Endothelial cell (in vitro differentiated cells): ENCODE measurements around the gene KAZN. TPM values are rescaled to one million over a fixed set of nuclear protein-coding genes. Genes with fewer than 3 reads are reported as not detected.

ENCODE experiments used
- DNase-seq: peaks from one replicate; pipeline ENCODE4 v3.0.0; 2021; ENCODE audit warnings: low spot score
- H3K27ac Mint-ChIP-seq: one replicate; pipeline ENCODE4 v1.8.0; 2021; ENCODE audit warnings: mixed read lengths, inconsistent platforms; ENCODE audit not compliant: unreplicated experiment
- H3K27me3 Mint-ChIP-seq: one replicate; pipeline ENCODE4 v1.8.0; 2021; ENCODE audit warnings: mild to moderate bottlenecking, moderate library complexity, mixed read lengths, inconsistent platforms; ENCODE audit not compliant: unreplicated experiment
- H3K36me3 Mint-ChIP-seq: one replicate; pipeline ENCODE4 v1.8.0; 2021; ENCODE audit warnings: mild to moderate bottlenecking, low read depth, mixed read lengths, inconsistent platforms; ENCODE audit not compliant: unreplicated experiment
- H3K4me1 Mint-ChIP-seq: one replicate; pipeline ENCODE4 v1.8.0; 2021; ENCODE audit warnings: mild to moderate bottlenecking, mixed read lengths, inconsistent platforms; ENCODE audit not compliant: unreplicated experiment
- H3K4me3 Mint-ChIP-seq: one replicate; pipeline ENCODE4 v1.8.0; 2021; ENCODE audit warnings: mild to moderate bottlenecking, mixed read lengths, inconsistent platforms; ENCODE audit not compliant: unreplicated experiment
- H3K9me3 Mint-ChIP-seq: one replicate; pipeline ENCODE4 v1.8.0; 2021; ENCODE audit warnings: mixed read lengths, inconsistent platforms; ENCODE audit not compliant: unreplicated experiment
- total RNA-seq: library from RNA; stranded (reverse); fragmentation: NEBNext Ultra II Directional; extraction: Animal tissue kit (Norgen Biotek cat#: 25700); gene quantifications from one replicate; pipeline ENCODE4 v1.2.1, GENCODE V29; 2021; ENCODE audit not compliant: unreplicated experiment
- TF ChIP-seq, protein P1 (sequence below): fragments of 200-600 bp; sonication (generic); IDR thresholded peaks from one replicate; pipeline ENCODE4 v1.5.0; 2021; ENCODE audit warnings: antibody characterized with exemption; ENCODE audit not compliant: unreplicated experiment

KAZN gene
- total RNA-seq, 1 donor from 2014 or later, result 10.1 TPM

DNA sequence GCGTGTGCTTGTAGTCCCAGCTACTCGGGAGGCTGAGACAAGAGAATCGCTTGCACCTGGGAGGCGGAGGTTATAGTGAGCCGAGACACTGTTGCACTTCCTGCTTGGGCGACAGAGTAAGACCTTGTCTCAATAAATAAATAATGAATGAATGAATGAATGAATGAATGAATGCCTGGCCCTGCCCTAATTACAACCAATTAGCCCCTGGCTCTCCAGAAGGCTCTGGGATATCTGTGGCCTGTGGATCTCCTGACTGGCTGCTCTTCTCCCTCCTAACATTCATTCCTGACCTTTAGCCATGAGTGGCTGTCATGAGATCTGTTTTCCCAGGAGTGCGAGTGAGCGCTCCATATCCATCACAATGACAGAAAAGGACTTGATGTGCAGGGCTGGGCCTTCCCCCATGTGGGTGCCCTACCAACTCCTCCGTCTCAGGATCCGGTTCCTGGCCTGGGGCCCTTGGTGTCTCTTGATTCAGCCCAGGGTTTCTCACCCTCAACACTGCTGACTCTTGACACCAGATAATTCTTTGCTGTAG lies 311.5 kb downstream of the KAZN start:
- Mint-ChIP-seq H3K4me1 (no peaks in the 10 kb centered on the region), H3K36me3 (no peaks in the 10 kb centered on the region), H3K9me3 (no peaks in the 10 kb centered on the region), H3K27ac (no peak overlapping the region), H3K4me3 (no peak overlapping the region), H3K27me3 (peaks cover 2% of the 10 kb centered on the region)
- TF ChIP-seq, protein P1, sequence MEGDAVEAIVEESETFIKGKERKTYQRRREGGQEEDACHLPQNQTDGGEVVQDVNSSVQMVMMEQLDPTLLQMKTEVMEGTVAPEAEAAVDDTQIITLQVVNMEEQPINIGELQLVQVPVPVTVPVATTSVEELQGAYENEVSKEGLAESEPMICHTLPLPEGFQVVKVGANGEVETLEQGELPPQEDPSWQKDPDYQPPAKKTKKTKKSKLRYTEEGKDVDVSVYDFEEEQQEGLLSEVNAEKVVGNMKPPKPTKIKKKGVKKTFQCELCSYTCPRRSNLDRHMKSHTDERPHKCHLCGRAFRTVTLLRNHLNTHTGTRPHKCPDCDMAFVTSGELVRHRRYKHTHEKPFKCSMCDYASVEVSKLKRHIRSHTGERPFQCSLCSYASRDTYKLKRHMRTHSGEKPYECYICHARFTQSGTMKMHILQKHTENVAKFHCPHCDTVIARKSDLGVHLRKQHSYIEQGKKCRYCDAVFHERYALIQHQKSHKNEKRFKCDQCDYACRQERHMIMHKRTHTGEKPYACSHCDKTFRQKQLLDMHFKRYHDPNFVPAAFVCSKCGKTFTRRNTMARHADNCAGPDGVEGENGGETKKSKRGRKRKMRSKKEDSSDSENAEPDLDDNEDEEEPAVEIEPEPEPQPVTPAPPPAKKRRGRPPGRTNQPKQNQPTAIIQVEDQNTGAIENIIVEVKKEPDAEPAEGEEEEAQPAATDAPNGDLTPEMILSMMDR, result no peak
- DNase-seq, result no peak

DNA sequence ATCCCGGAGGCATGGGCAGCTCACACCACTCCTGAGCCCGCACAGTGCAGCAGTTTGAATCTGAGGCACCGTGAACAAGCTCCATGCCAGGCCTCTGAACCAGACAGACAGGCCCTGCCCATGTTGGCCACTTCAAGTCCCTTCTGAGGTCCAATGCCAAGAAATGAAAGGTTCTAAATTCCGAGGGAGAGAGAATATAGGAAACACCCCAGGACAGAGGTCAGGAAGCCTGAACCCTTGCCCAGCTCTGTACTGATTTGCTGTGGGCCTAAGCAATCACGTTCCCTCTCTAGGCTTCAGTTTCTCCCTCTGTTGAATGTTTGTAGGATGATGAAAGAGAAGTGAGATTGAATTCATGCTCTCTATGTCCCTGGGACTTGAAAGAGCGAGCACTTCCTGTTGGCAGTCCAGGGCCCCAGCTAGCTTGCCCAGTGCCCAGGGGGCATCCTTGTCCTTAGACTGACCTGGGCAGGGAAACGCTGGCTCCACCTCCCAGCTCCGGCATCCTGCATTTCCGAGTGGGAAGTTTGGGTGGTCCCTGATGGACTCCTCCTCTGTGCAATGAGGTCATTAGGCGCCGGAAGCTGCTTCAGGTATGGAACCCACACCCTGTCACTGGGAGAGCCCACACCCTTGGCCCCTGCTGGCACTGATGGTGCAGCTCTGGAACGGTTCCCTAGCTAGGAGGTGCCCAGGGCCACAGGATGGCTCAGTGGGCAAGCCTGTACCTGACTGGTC lies 312.7 kb downstream of the KAZN start:
- H3K4me3 Mint-ChIP-seq, result no peak overlapping the region
- peaks cover 2% of the 10 kb centered on the region for H3K27me3 Mint-ChIP-seq
- H3K9me3 Mint-ChIP-seq, result no peaks in the 10 kb centered on the region
- no peaks in the 10 kb centered on the region for H3K4me1 Mint-ChIP-seq
- TF ChIP-seq, protein P1, result no peak
- no peak overlapping the region for H3K27ac Mint-ChIP-seq
- H3K36me3 Mint-ChIP-seq, result no peaks in the 10 kb centered on the region
- DNase-seq, result no peak

DNA sequence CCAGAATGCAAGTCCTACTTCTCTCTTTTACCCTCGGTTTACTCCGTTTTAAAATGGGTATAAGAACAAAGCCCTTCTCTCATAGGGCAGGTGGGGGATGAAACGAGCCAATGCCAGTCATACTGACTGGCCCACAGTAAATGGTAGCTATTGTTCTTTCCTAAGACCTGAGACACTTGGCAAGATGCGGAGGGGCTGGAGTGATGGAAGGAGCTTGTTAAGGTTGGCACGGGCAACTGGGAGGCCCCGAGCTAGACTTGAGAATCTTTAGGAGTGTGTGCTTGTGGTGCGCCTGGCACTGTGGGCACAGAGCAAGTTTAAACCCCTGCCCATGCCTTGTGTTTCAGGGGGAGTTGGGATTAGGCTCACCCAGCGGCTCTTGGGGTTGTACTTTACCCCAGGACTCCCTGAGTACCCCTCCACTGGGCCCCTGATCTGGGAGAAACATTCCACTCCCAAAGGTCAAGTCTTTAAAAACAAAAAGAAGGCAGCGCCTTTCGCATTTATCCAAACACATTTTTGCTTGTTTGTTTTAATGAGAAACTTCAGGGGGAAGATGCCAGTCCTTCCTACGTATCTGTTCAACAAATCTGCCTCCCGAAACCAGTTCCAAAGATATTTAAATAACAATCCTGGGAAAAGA lies 314.5 kb downstream of the KAZN start:
- no peaks in the 10 kb centered on the region for H3K4me1 Mint-ChIP-seq
- DNase-seq, result no peak
- H3K4me3 Mint-ChIP-seq, result no peak overlapping the region
- peaks cover 2% of the 10 kb centered on the region for H3K27me3 Mint-ChIP-seq
- no peak overlapping the region for H3K27ac Mint-ChIP-seq
- H3K36me3 Mint-ChIP-seq, result no peaks in the 10 kb centered on the region
- H3K9me3 Mint-ChIP-seq, result no peaks in the 10 kb centered on the region
- TF ChIP-seq, protein P1, result no peak

DNA sequence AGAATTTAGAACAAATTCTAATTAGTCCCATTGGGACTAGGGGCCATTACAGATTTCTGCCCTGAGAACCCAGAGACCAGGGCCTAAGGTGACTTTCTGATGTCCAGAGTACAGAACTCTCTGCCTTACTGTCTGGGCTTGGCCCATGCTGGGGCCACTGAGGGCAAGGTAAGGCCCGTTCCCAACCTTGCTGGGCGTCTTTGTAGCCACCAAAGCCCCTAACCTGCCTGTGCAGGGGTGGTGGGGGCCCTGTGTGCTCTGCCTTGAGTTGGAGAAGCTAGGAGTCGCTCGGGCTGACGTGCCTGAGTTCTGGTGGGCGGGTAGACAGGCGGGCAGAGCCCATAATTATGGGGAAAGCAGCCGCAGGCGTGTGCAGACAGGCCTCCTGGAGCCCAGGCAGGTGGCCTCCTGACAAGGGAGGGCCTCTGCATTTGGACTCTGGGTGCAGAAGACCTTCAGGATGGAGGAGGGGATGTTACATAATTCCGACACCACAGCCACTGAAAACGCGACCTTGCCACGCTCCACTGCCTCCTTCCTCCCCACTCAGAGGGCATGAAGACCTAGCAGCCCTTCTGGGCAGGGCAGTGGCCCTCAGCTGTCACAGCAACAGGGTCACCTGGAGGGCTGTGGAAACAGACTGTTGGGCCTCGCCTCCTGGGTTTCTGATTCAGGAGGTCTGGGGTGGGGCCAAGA lies 315.1 kb downstream of the KAZN start:
- H3K36me3 Mint-ChIP-seq, result no peaks in the 10 kb centered on the region
- H3K27me3 Mint-ChIP-seq, result peaks cover 2% of the 10 kb centered on the region
- no peak overlapping the region for H3K27ac Mint-ChIP-seq
- H3K4me1 Mint-ChIP-seq, result no peaks in the 10 kb centered on the region
- DNase-seq, result no peak
- TF ChIP-seq, protein P1, result no peak
- no peak overlapping the region for H3K4me3 Mint-ChIP-seq
- no peaks in the 10 kb centered on the region for H3K9me3 Mint-ChIP-seq
